Measurements from ENCODE around the gene FAM76A.
"Not testable (repeated sequence)": the region's sequence is repeated elsewhere in the genome, so short reads cannot be mapped to it uniquely, and the experiment has no call there.

FAM76A gene

DNA sequence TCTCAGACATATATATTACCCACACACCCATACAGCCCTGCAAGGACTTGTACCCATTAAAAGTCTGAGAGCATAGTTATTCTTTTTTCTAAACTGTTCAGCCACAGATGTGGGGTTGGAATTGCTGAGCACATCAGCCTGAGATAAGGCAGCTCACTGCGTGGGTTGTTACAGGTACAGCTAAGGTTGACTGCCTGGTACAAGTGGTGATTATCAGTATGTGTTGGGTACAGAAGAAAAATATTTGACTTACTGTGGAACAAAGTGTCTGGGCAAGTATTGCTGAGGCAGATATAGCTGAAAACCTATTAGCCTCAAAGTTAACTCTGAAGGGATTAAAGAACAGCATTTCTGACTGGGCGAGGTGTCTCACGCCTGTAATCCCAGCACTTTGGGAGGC lies 52.3 kb downstream of the FAM76A start:
- DNase-seq (ENCODE audit: low spot score): no peak

DNA sequence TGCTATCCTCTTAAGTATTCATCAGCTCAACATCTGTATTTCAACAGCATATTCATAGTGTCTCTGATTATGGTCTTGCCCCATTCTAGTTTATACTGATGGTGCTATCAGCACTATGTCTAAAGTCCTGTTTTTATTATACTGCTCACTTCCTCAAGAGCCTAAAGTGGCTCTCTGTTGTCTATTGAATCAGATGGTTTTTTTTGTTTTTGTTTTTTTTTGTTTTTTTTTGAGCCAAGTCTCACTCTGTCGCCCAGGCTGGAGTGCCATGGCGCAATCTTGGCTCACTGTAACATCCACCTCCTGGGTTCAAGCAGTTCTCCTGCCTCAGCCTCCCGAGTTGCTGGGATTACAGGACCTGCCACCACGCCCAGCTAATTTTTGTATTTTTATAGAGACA lies 53.4 kb downstream of the FAM76A start:
- no peak for DNase-seq (ENCODE audit: low spot score)

- DNase-seq (ENCODE audit: low spot score): no peak
Measured at GRCh38 chr1:27782950-27783349, 57.2 kb downstream of the FAM76A start.

DNA sequence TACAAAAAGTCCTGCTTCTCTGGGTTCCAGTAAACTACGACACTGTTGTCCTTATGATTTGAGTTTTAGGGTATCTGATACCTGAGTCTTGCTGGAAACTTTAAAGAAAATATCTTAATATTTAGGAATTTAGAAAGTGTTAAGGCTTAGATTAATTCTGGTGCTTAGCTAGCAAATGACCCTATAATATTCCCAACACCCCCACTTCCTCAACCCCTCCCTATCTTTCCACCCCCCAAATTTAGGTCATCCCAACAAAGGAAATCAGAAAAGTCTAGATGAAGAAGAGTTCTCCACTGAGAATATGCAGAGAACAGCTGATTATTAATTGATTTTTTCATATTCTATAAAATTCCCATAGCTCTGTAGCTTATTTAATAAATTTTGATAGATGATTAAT lies 58.9 kb downstream of the FAM76A start:
- no peak for DNase-seq (ENCODE audit: low spot score)

DNA sequence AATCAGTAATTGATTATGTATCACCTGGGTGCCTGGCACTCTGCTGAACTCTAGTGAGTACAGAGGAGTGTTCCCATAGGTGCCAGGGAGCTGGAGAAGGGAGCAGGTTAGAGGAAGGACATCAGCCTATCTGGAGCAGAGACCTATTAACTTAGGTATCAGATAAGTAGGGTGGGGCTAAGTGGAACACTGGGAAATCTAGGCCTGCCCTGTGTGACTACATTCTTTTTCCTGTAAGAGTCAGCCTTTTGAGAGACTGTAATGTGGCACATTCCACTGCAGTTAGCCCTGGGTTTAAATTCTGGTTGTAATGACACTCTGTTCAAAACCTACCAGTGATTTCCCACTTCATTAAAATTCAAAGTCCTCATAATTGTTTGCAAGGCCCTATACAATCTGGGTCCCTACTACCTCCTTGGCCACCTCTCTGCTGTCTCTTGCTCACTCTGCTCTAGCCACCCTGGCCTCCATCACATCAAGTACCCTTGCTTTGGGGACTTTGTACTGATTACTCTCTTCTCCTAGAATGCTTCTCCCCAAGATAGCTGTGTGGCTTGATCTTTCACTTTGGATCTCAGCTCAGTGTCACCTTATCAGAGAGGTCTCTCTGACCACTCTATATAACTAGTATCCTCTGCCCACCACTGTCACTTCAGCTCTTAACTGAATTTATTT lies 60.2 kb downstream of the FAM76A start:
- no peak for DNase-seq (ENCODE audit: low spot score)

DNA sequence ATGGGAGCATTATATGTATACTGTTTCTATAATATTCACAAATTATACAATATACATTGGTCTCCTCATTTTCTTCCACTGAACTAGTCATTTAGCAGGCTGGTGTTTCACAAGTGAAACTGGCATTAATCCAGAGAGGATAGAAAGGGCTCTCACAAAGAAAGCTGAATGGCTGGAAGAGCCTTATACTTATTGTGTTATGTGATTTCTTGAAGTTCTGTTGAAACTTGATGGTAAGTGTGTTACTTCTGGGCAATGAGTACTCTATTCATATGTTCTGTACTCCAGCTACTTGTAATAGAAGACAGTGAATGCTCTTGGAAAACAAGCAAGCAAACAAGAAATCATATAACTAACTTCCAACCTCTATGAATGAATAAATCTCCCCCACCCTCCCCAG lies 62.1 kb downstream of the FAM76A start:
- no peak for DNase-seq (ENCODE audit: low spot score)

GRCh38 chr1:27789540-27790041 lies 63.8 kb downstream of the FAM76A start:
- DNase-seq (ENCODE audit: low spot score): no peak

DNA sequence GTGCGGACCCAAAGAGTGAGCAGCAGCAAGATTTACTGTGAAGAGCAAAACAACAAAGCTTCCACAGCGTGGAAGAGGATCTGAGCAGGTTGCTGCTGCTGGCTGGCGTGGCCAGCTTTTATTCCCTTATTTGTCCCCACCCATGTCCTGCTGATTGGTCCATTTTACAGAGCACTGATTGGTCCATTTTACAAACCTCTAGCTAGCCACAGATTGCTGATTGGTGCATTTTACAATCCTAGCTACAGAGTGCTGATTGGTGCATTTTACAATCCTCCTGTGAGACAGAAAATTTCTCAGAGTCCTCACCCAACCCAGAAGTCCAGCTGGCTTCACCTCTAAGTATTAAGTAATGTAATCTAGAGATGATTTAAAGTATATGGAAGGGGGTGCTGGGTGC lies 64.5 kb downstream of the FAM76A start:
- DNase-seq (ENCODE audit: low spot score): not testable (repeated sequence)

DNA sequence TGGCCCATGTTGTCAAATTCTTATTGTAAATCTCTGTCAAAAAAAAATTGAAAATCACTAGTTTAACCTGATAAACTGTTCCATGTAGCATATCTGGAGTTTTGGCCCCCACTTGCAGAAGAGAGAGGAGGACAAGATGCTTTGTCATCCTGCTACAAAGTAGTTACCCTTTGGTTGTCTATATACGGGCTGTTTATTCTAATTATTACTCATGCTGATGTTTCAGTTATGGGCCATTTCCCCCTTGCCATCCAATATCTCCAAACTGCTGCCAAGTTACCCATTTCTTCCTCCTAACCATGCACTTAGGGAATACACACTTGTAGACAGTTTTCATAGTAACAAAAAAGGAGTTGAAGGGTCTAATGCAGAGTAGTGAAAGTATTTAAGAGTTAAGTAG lies 69.8 kb downstream of the FAM76A start:
- DNase-seq (ENCODE audit: low spot score): no peak

GRCh38 chr1:27804791-27805190 lies 79.0 kb downstream of the FAM76A start:
- DNase-seq (ENCODE audit: low spot score): no peak

- DNase-seq (ENCODE audit: low spot score): no peak
Measured at GRCh38 chr1:27806758-27807157, 81.0 kb downstream of the FAM76A start.

GRCh38 chr1:27807385-27807784 lies 81.6 kb downstream of the FAM76A start:
- no peak for DNase-seq (ENCODE audit: low spot score)

GRCh38 chr1:27808131-27808530 lies 82.4 kb downstream of the FAM76A start:
- not testable (repeated sequence) for DNase-seq (ENCODE audit: low spot score)

DNA sequence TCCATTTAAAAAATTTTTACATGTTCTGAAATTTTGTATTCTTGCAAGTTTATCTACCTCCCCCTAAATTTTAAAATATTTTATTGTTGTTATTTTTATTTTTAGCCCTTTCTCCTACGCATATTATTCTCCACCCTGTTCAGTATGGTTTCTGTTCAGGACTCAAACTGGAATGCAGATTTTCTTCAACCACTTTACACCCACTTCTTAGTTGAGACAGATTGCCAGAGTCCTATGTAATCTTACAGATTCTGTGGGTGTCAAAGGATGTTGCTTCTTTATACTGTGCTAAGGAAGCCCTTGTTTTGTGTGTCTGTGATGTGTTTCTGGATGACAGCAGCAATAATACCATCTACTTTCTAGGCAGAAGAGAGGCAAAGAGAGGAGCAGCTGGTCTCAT lies 84.1 kb downstream of the FAM76A start:
- DNase-seq (ENCODE audit: low spot score): no peak

- DNase-seq (ENCODE audit: low spot score): no peak
Measured at GRCh38 chr1:27811741-27812500, 86.2 kb downstream of the FAM76A start.
